Transverse colon (tissue), 4 donors: Measurements from ENCODE around the gene CFAP73. TPM values are rescaled to one million over a fixed set of nuclear protein-coding genes. Genes with fewer than 3 reads are reported as not detected.

Source experiments
- DNase-seq: peaks from one replicate; pipeline ENCODE4 v3.0.0-alpha.2; 2019
- H3K27ac ChIP-seq, 4 donors: fragments of 200-600 bp; sonication (generic); 2 replicates each; pipeline ENCODE4 v1.5.1; 2016 to 2018; ENCODE audit warnings: inconsistent platforms in 4 of 4
- H3K27me3 ChIP-seq: fragments of 200-600 bp; sonication (generic); 2 replicates; pipeline ENCODE4 v1.5.1; 2017; ENCODE audit warnings: inconsistent platforms
- H3K36me3 ChIP-seq, 4 donors: fragments of 200-600 bp; sonication (generic); 2 replicates each; pipeline ENCODE4 v1.5.1; 2017 to 2019; ENCODE audit warnings: inconsistent platforms in 4 of 4
- H3K4me1 ChIP-seq, 4 donors: fragments of 200-600 bp; sonication (generic); 2 replicates each; pipeline ENCODE4 v1.5.1; 2017 to 2020; ENCODE audit warnings: inconsistent platforms in 4 of 4
- H3K4me3 ChIP-seq, 4 donors: fragments of 200-600 bp; sonication (generic); 1 replicate in 1 of 4; 2 replicates in 3 of 4; pipeline versions ENCODE4 v1.5.1 to v1.6.1; 2017 to 2019; ENCODE audit warnings: inconsistent platforms in 4 of 4
- H3K9me3 ChIP-seq, 2 donors: fragments of 200-600 bp; sonication (generic); 2 replicates each; pipeline ENCODE4 v1.5.1; 2017 to 2019; ENCODE audit warnings: inconsistent platforms in 2 of 2
- EP300 ChIP-seq: sonication (generic); formaldehyde crosslinking; IDR thresholded peaks from one replicate; pipeline ENCODE4 v1.6.1; 2017; ENCODE audit warnings: antibody characterized with exemption, low read depth
- POLR2A ChIP-seq: fragments of 450-650 bp; IDR thresholded peaks from one replicate; pipeline ENCODE4 v1.6.1; 2016; ENCODE audit warnings: antibody characterized with exemption, mild to moderate bottlenecking, moderate library complexity
- POLR2AphosphoS5 ChIP-seq, 3 donors: sonication (generic); formaldehyde crosslinking; IDR thresholded peaks; one replicate each; pipeline ENCODE4 v1.6.1; 2016; ENCODE audit warnings: antibody characterized with exemption in 3 of 3
- WGBS, 2 donors: methylation state at CpG; one replicate each; pipeline ENCODE4 v1.1.5; 2018; ENCODE audit warnings: low coverage in 1 of 2; 5-methylcytosine and 5-hydroxymethylcytosine counted together
- in situ Hi-C, 4 donors: fragments of 200-750 bp; cut with MboI; loops; one replicate each; pipeline versions ENCODE4 v1.15.0 to v1.15.1; 2017; ENCODE audit warnings: low sequenced_read_pairs in 3 of 4, low pct_ligation_motif_present in 1 of 4, low pct_unique_long_range_greater_than_20kb in 1 of 4
- intact Hi-C: fragments of 100-400 bp; cut with DNase I; formaldehyde crosslinking; loops from one replicate; pipeline ENCODE4 v1.15.1; 2023; ENCODE audit warnings: low total_unique reads
- total RNA-seq, 4 donors: library from RNA; depleted of rRNA; stranded (reverse); fragments of >200 nt; gene quantifications; one replicate each; pipeline ENCODE4 v1.1.0, GENCODE V29; 2016
- TF ChIP-seq, protein P1 (sequence below), 5 experiments: fragments of 200-600 bp in 3 of 5; fragments of 450-650 bp in 2 of 5; sonication (generic) in 3 of 5; IDR thresholded peaks; 1 replicate in 2 of 5; 2 replicates in 3 of 5; pipeline ENCODE4 v1.5.1; 2016 to 2017; ENCODE audit warnings: antibody characterized with exemption in 5 of 5, inconsistent platforms in 3 of 5, mild to moderate bottlenecking in 2 of 5, moderate library complexity in 1 of 5

CFAP73 gene
- total RNA-seq, 4 donors from 2014 or later = not detected

- WGBS, 2 donors = 67% methylated on average over 1 of the region's 1 CpG; no CpG with 5 or more reads in 1 of the 2 donors
- TF ChIP-seq POLR2AphosphoS5 (IDR thresholded peaks at IDR 0.05) (no peak), EP300 (no peak), POLR2A (no peak)
- TF ChIP-seq, protein P1, sequence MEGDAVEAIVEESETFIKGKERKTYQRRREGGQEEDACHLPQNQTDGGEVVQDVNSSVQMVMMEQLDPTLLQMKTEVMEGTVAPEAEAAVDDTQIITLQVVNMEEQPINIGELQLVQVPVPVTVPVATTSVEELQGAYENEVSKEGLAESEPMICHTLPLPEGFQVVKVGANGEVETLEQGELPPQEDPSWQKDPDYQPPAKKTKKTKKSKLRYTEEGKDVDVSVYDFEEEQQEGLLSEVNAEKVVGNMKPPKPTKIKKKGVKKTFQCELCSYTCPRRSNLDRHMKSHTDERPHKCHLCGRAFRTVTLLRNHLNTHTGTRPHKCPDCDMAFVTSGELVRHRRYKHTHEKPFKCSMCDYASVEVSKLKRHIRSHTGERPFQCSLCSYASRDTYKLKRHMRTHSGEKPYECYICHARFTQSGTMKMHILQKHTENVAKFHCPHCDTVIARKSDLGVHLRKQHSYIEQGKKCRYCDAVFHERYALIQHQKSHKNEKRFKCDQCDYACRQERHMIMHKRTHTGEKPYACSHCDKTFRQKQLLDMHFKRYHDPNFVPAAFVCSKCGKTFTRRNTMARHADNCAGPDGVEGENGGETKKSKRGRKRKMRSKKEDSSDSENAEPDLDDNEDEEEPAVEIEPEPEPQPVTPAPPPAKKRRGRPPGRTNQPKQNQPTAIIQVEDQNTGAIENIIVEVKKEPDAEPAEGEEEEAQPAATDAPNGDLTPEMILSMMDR (IDR thresholded peaks at IDR 0.05) = no peak
- in situ Hi-C loops = loop anchor here in 2 of 4 donors (10.0 to 25.0 kb wide), 3 partner anchors 139 to 237 kb away; partner anchors contain the start of genes SDSL (in 1 of the 2) and SLC8B1 (in 1 of the 2)
- no peaks in the 10 kb centered on the region for H3K27me3 ChIP-seq
- peaks cover 0 to 12% (median 10%) of the 10 kb centered on the region in 4 donors for H3K4me1 ChIP-seq
- no peak overlapping the region for H3K4me3 ChIP-seq
- H3K9me3 ChIP-seq = no peaks in the 10 kb centered on the region
- intact Hi-C loops = loop anchor here (5.0 to 10.0 kb wide), 2 partner anchors 167 to 1344 kb away; no protein-coding TSS in a partner anchor
- H3K36me3 ChIP-seq = no peaks in the 10 kb centered on the region
- no peak for DNase-seq
- H3K27ac ChIP-seq = no peak overlapping the region
Measured at GRCh38 chr12:113198296-113198695, 48.8 kb downstream of the CFAP73 start.

GRCh38 chr12:113200021-113200797 is 50.7 kb downstream of the CFAP73 start:
- intact Hi-C loops (no loop called here), in situ Hi-C loops (no loop called here)
- Histone ChIP-seq H3K27me3 (no peaks in the 10 kb centered on the region), H3K4me1 (peaks cover 0 to 5% (median 1%) of the 10 kb centered on the region in 4 donors), H3K27ac (no peak overlapping the region), H3K4me3 (no peak overlapping the region), H3K9me3 (no peaks in the 10 kb centered on the region), H3K36me3 (no peaks in the 10 kb centered on the region)
- DNase-seq = no peak
- TF ChIP-seq POLR2A = no peak
- no peak for TF ChIP-seq POLR2AphosphoS5 (IDR thresholded peaks at IDR 0.05)
- TF ChIP-seq, protein P1 (IDR thresholded peaks at IDR 0.05) = no peak
- no peak for TF ChIP-seq EP300
- WGBS, 2 donors = 64 to 90% methylated on average over 2 to 11 of the region's 12 CpGs

- H3K27me3 ChIP-seq = no peaks in the 10 kb centered on the region
- H3K9me3 ChIP-seq = no peaks in the 10 kb centered on the region
- H3K36me3 ChIP-seq = no peaks in the 10 kb centered on the region
- 95% methylated on average over 11 of the region's 14 CpGs; no CpG with 5 or more reads in 1 of the 2 donors for WGBS, 2 donors
- H3K4me3 ChIP-seq = no peak overlapping the region
- no peak overlapping the region for H3K27ac ChIP-seq
- intact Hi-C loops (no loop called here), in situ Hi-C loops (no loop called here)
- TF ChIP-seq POLR2A = no peak
- DNase-seq = no peak
- peaks cover 0 to 5% (median 1%) of the 10 kb centered on the region in 4 donors for H3K4me1 ChIP-seq
Measured at GRCh38 chr12:113201187-113202177, 52.0 kb downstream of the CFAP73 start.

- H3K27ac ChIP-seq = no peak overlapping the region
- intact Hi-C loops (no loop called here), in situ Hi-C loops (no loop called here)
- H3K27me3 ChIP-seq = no peaks in the 10 kb centered on the region
- no peak for DNase-seq
- WGBS, 2 donors = 83% methylated on average over 4 of the region's 4 CpGs; no CpG with 5 or more reads in 1 of the 2 donors
- H3K4me3 ChIP-seq = no peak overlapping the region
- H3K9me3 ChIP-seq = no peaks in the 10 kb centered on the region
- TF ChIP-seq EP300 (no peak), POLR2AphosphoS5 (IDR thresholded peaks at IDR 0.05) (no peak), POLR2A (no peak)
- TF ChIP-seq, protein P1 (IDR thresholded peaks at IDR 0.05) = no peak
- H3K36me3 ChIP-seq = no peaks in the 10 kb centered on the region
- H3K4me1 ChIP-seq = peaks cover 0 to 5% (median 0%) of the 10 kb centered on the region in 4 donors
Measured at GRCh38 chr12:113202300-113203075, 53.0 kb downstream of the CFAP73 start.
